ENCODE results near the gene ZNF500.
"Not testable (repeated sequence)": the region's sequence is repeated elsewhere in the genome, so short reads cannot be mapped to it uniquely, and the experiment has no call there.

ZNF500 gene

GRCh38 chr16:4747906-4748681, 18.9 kb downstream of the ZNF500 start:
- TF ChIP-seq, protein P1, sequence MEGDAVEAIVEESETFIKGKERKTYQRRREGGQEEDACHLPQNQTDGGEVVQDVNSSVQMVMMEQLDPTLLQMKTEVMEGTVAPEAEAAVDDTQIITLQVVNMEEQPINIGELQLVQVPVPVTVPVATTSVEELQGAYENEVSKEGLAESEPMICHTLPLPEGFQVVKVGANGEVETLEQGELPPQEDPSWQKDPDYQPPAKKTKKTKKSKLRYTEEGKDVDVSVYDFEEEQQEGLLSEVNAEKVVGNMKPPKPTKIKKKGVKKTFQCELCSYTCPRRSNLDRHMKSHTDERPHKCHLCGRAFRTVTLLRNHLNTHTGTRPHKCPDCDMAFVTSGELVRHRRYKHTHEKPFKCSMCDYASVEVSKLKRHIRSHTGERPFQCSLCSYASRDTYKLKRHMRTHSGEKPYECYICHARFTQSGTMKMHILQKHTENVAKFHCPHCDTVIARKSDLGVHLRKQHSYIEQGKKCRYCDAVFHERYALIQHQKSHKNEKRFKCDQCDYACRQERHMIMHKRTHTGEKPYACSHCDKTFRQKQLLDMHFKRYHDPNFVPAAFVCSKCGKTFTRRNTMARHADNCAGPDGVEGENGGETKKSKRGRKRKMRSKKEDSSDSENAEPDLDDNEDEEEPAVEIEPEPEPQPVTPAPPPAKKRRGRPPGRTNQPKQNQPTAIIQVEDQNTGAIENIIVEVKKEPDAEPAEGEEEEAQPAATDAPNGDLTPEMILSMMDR (IDR thresholded peaks at IDR 0.05; ENCODE audit: low read depth, low read length): no peak

GRCh38 chr16:4746991-4747574, 19.9 kb downstream of the ZNF500 start:
- H3K4me3 ChIP-seq (ENCODE audit: low read depth, low read length): no peak overlapping the region

More at GRCh38 chr16:4747906-4748681, 18.9 kb downstream of the ZNF500 start:
- H3K4me3 ChIP-seq (ENCODE audit: low read depth, low read length): no peak overlapping the region

GRCh38 chr16:4746215-4746614, 20.7 kb downstream of the ZNF500 start:
- no peak overlapping the region for H3K4me3 ChIP-seq (ENCODE audit: low read depth, low read length)
- TF ChIP-seq, protein P1 (IDR thresholded peaks at IDR 0.05; ENCODE audit: low read depth, low read length): no peak

More at GRCh38 chr16:4746991-4747574, 19.9 kb downstream of the ZNF500 start:
- TF ChIP-seq, protein P1 (IDR thresholded peaks at IDR 0.05; ENCODE audit: low read depth, low read length): no peak

DNA sequence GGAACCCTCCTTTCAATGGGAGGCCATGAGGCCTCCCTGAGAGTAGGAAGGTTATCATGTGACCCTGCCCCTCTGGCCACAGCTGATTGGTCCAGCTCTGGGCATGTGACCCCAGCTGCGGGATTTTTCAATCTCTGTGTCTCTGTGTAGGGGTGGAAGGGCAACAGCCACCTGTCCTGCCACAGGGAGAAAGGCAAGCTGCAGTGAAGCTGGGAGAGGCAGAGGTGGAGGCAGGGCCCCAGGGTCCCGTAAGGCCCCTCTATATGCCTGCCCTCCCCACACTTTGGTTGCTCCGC, 21.7 kb downstream of the ZNF500 start:
- TF ChIP-seq, protein P1 (IDR thresholded peaks at IDR 0.05; ENCODE audit: low read depth, low read length): no peak
- H3K4me3 ChIP-seq (ENCODE audit: low read depth, low read length): no peak overlapping the region

- TF ChIP-seq, protein P1 (IDR thresholded peaks at IDR 0.05; ENCODE audit: low read depth, low read length): no peak
- H3K4me3 ChIP-seq (ENCODE audit: low read depth, low read length): no peak overlapping the region
Measured at GRCh38 chr16:4744555-4745273, 22.2 kb downstream of the ZNF500 start.

DNA sequence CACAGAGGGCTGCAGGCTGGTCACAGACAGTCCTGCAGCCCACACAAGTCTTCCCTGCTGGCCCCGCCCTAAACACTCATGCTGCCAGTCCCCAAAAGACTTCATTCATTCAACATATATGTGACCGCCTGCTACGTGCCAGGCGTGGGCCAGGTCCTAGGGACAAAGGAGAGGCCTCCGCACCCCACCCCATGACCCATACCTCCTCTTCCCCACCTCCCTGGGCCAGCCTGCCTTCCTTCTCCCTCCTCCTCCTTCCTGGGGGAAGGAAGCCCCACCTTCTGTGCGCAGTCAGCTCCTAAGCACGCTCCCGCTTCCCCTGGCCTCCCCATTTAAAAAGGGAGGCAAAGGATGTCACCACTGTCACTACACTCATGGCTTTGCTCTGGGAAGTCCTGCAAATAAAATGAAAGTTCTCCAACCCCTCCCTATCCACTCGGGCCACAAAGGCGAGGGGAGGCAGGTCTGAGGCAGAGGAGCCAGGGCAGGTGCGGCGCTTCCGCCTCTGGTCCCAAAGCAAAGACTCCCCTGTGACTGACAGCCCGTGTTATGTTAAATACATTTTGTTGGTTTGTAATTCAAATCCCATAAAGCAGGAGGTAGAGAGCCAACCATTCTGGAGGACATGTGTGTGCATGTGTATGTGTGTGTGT, 23.6 kb downstream of the ZNF500 start:
- TF ChIP-seq, protein P1 (IDR thresholded peaks at IDR 0.05; ENCODE audit: low read depth, low read length): no peak

DNA sequence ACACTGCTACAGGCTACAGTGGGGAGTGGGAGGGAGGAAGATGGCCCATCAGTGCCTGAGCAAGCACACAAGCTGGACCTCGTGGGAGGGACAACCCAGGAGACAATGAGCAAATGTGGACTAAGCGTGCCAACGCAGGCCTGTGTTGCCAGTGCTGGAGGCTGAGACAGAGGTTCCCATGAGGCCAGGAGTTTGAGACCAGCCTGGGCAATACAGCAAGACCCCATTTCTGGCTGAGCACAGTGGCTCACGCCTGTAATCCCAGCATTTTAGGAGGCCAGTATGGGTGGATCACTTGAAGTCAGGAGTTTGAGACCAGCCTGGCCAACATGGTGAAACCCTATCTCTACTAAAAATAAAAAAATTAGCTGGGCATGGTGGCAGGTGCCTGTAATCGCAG, 28.6 kb downstream of the ZNF500 start:
- H3K4me3 ChIP-seq (ENCODE audit: low read depth, low read length): not testable (repeated sequence)

More for the DNA sequence above, 23.6 kb downstream of the ZNF500 start:
- no peak overlapping the region for H3K4me3 ChIP-seq (ENCODE audit: low read depth, low read length)

Data from WI38 (cell line).